Measurements from ENCODE around the gene TMEM138.

DNA sequence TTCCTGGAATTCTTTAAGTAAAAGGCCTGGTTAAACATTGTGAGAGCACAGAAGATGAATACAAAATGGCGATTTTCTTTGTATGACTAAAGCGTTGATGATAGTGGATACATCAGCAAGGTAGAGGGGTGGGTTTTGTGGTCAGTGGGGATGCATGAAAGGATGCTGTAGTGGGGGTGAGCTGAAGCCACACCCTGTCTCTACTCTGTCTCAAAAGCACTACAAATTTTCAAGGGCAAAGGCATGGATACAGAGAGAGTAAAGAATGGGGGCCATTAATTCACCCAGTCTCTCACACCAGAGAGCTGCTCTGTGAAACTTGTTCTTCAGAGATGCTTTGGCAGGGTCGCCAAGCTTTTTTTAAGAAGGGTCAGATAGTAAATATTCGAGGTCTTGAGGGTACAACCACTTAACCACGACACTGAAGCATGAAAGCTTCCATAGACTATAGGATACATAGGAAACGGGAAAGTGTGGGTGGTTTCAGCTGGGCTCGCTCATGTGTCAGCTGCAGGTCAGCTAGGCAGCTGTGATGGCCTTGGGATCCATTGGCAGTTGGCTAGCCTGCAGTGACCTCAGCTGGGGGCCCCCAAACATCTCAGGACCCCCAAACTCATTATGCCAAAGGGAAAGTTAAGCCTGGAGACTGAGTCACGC, 8.3 kb downstream of the TMEM138 start:
- no peak for TF ChIP-seq CTCF (IDR thresholded peaks at IDR 0.05; ENCODE audit: low read length)
- no peak for TF ChIP-seq EZH2phosphoT487 (IDR thresholded peaks at IDR 0.05; ENCODE audit: low read length)
